ENCODE results near the gene TMEM214.

The TMEM214 gene

DNA sequence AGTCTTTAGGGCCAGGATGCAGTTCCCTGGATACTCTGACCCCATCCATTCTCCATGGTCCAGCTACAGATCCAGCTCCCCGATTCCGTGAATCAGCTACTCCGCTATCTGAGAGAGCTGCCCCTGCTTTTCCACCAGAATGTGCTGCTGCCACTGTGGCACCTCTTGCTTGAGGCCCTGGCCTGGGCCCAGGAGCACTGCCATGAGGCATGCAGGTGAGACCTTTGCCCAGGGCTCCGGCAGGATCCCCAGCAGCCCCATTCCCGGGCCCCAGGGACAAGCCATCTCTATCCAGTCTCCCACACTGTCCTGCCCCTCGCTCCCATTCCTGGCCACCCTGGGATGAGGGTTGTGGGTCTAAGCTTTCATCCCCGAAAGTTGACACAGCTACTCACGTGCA, 7.5 kb downstream of the TMEM214 start:
- no peak for DNase-seq

GRCh38 chr2:27041752-27042151, 9.0 kb downstream of the TMEM214 start:
- no peak for DNase-seq

DNA sequence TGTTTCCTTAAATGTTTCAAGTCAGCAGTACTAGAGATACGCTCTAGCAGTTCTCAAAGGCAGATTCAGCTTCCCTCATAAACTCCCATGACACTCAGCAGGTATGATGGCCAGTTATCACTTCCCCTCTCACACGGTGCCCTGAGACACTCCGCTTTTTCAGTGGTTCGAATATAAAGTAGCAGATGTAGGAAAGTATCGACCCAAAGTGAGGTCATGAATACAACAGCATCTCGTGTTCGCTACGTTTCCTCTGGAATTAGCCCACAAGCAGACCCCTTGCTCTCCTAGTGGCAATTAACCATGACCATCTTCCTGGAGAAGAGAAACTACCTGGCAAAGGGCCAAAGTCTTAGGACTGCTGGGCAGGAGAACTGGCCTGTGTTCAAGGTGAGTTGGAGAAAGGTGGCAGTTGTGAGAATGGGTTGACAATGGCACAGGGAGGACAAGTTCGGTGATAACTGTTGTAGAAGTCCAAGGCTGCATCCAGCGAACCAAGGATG, 9.4 kb downstream of the TMEM214 start:
- DNase-seq = no peak

DNA sequence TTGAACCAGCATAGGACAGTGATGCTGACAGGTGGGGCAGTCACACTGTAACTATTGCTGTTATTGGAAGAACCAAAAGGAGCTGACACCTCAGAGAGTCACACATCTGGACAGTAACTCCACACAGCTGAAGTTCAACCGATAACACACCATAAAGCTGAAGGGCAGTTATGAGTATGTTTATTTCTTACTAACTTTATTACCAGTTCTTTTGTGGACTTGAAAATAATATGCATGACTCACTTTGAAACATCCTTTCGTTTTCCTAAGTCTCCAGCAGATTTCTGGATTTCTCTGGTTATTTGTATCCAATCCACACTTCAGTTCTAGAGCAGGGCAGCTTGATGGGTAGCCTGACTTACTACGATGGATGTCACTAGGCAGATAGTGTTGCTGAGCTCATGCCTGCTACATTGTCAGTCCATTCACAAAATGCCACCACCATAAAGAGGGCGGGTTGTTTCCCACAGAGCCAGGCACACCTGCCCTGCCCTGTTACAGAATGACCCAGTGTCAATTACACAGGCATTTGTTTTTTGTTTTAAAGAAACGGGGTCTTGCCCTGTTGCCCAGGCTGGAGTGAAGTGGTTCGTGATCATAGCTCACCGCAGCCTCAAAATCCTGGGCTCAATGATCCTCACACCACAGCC, 10.3 kb downstream of the TMEM214 start:
- DNase-seq = no peak

DNA sequence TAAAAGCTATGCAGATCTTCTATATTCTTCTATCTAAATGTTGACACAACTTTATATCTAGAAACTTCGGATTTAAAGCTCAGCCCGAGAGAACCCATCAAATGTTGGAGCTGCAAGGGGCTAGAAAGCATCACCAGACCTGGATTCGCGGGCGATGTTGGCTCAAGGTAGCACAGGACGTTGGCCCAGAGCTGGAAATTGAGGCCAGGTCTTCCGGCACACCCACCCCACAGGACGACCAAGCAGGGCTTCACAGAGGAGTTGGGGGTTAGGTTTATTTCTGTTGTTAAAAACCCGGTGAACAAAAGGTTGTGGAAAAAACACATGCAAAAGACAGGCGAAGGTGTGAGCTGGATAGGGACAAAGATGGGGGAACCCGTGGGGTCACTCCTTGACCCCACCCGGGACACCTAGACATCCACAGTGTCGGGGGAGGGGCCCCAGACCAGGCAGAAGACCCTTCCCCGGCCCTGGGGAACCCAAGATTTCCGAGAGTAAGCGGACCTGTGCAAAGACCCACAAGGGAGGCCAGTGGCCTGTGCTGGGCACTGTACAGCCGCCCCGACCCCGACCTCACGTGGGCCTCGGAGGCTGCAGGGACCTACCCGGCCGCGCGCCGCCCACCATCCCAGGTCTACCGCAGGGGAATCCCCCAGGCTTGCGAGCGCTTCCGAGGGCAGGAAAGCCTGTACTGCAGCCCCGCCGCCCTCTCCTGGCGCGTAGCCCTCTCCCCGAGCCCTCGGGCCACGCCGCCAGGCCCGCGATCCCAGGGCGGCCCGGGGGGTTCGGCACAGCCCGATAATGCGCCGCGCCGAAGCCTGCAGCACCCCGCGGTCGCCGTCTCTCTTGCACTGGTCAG, 16.9 kb downstream of the TMEM214 start:
- peak; percentile 70 for DNase-seq

DNA sequence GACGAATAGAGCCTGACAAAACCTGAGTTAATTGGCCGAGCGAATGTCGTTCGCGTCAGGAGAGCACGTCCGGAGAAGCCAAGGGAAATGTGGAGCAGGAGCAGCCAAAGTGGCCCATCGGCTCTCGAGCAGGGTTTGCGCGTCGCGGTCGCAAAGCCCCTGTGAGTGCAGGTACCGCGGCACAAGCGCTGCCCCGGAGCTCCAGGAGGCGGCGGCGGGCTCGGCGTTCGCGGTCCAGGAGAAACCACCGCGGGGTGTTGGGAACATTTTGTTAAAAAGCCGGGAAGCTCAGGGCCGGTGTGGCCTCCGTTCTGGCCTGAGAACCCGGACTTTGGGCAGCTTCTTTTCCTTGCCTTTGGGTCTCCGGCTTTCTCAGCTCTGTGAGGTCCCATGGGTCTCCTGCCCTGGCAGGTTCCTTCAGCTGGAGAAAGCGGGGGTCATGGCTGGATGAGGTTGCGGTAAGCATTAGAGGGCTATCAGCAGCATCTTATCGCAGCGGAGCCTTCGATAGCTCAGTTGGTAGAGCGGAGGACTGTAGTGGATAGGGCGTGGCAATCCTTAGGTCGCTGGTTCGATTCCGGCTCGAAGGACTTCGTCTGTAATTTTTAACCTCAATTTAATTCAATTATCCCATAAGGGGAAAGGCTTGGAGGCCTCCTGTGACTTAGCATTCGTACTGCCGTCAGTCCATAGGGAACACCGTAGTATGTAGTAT, 17.7 kb downstream of the TMEM214 start:
- peak; percentile 95 for DNase-seq

- DNase-seq = peak; percentile 98
These were observed 18.5 kb downstream of the TMEM214 start, which contains the start of gene AGBL5 for GRCh38 chr2:27050996-27051901. TSS of gene AGBL5 (plus strand) at chr2:27051668. CDS start at chr2:27052959, 1,291 bp downstream.

- no peak for DNase-seq
These were observed 19.3 kb downstream of the TMEM214 start for GRCh38 chr2:27051902-27052645.

GRCh38 chr2:27053321-27053720, 20.6 kb downstream of the TMEM214 start:
- no peak for DNase-seq

DNA sequence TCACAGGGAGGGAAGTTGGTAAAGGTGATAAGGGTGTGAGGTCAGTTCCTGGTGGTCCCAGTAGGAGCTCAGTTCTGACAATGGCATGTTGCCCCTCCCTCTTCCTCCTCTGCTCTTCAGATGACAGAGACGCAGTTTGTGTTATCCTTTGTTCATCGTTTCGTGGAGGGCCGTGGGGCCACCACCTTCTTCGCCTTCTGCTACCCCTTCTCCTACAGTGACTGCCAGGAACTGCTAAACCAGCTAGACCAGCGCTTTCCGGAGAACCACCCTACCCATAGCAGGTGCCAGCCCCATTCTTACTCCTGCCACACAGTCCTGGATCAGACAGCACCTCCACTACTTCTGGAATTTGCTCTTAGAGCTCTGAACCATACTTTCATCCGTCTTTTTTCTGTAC, 21.0 kb downstream of the TMEM214 start:
- DNase-seq = no peak

DNA sequence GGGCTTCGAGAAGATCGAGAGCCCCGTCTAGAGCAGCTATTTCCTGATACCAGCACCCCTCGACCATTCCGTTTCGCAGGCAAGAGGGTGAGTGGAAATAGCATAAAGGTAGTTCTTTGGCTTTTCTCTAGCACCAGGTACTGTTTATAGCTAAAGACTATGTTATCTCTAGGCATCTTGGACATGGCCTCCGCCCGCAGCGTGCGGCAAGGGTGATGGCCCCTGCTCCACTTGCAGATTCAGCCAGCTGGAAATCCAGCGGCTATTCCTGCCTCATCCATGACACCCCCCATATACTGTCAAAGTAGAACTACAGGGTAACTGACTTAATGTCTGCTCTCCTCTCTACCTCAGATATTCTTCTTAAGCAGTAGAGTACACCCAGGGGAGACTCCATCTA, 22.0 kb downstream of the TMEM214 start:
- DNase-seq = no peak

DNA sequence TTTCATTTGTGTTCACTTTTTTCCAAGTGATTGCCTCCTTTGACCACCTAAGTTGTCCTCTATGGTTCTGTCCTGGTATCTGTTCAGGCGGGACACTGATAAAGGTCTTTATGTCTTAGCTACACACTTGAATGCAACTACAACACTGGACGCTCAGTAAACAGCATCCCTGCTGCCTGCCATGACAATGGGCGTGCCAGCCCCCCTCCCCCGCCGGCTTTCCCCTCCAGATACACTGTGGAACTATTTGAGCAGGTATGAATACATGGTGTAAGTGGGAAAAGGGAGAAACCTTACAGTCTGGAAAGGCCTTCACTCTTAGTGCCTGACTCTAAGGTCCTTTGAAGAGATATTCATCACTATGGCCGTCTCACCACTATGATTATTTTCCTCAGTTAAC, 24.4 kb downstream of the TMEM214 start:
- DNase-seq = no peak

DNA sequence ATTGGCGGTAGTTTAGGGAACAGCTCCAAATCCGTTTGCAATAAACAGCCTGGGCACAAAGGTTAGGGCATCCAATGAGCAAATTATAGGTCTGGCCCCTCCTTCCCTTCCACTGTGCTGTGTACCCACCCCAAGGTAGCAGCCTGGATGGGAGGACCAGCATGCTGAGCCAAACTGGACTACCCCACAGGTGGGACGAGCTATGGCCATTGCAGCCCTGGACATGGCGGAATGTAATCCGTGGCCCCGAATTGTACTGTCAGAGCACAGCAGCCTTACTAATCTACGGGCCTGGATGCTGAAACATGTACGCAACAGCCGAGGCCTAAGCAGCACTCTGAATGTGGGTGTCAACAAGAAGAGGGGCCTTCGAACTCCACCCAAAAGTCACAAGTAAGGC, 25.4 kb downstream of the TMEM214 start:
- no peak for DNase-seq

DNA sequence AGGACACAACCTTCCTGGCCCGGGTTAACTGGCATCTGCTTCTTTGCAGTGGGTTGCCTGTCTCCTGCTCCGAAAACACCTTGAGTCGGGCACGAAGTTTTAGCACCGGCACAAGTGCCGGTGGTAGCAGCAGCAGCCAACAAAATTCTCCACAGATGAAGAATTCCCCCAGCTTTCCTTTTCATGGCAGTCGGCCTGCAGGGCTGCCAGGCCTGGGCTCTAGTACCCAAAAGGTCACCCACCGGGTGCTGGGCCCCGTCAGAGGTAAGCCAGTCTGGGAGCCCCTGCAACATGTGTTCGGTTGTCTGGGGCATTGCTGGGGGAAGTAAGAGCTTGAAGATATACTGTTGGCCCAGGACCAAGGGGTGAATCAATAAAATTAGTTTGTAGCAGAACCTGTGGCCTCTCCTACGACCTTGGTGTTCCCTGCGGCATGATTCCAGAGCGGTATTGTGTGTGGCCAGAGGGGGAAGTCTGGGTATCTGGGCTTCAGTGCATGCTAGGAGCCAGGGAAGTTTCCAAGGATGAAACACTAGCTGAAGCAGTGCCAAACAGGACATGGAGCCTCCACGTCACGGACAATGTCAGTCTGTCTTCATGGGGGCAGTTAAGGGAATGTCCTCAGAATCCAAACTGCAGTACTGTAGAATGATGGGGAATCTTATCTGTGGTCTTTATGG, 26.5 kb downstream of the TMEM214 start:
- no peak for DNase-seq

DNA sequence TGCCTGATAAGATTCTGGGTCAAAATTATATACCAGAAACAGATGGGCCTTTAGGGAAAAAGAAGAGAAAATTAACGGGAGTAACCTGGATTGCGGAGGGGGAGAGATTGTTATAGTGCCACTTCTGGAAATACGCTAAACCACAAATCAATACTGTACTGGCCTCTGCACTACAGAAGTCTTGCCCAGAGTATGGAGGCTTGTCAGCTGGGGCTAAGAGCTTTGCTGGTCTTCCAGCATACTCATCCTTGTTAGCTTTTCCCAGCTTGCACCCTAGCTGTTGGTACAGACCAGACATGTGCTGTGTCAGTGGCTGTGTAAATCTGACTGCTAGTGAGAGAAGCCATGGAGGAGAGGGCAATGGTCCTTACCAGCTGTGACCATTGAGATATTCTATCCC, 27.6 kb downstream of the TMEM214 start:
- DNase-seq = no peak

- DNase-seq = no peak
These were observed 32.4 kb downstream of the TMEM214 start for GRCh38 chr2:27065128-27065527.

DNA sequence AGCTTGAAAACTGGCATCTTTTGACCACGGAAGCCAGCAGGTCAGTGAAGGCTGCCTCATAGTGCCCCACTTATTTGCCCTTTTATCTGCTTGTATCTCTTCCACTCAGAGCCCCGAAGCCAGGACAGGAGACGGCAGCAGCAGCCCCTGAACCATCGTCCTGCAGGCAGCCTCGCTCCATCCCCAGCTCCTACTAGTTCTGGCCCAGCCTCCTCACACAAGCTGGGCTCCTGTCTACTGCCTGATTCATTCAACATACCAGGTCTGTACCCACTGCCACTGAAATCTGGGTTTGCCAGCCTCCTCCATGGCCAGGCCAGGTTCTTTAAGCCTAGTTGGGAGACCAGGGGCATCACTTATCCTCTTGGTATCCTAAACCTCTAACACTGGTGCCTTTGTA, 34.6 kb downstream of the TMEM214 start:
- no peak for DNase-seq

GRCh38 chr2:27069436-27069835, 36.7 kb downstream of the TMEM214 start:
- no peak for DNase-seq

- DNase-seq = no peak
These were observed 37.3 kb downstream of the TMEM214 start for GRCh38 chr2:27069961-27070618.

- DNase-seq = no peak
These were observed 38.0 kb downstream of the TMEM214 start for GRCh38 chr2:27070653-27071276.
